Left renal cortex interstitium (tissue), 4 donors: Measurements from ENCODE around the gene INO80D. TPM values are rescaled to one million over a fixed set of nuclear protein-coding genes. Genes with fewer than 3 reads are reported as not detected.

Experiments used
- DNase-seq, 4 donors: peaks; one replicate each; pipeline ENCODE4 v3.0.0-alpha.2; 2013; ENCODE audit warnings: low read depth in 4 of 4, low spot score in 2 of 4, missing footprints in 1 of 4
- polyA plus RNA-seq, 4 donors: library from polyadenylated mRNA; unstranded; fragments of 120-200 nt; gene quantifications; one replicate each; pipeline ENCODE4 v1.2.1, GENCODE V29; 2013; ENCODE audit not compliant: insufficient read length in 4 of 4

Gene INO80D
- polyA plus RNA-seq, 4 donors = 7.8 to 13.0 (median 9.3) TPM

DNA sequence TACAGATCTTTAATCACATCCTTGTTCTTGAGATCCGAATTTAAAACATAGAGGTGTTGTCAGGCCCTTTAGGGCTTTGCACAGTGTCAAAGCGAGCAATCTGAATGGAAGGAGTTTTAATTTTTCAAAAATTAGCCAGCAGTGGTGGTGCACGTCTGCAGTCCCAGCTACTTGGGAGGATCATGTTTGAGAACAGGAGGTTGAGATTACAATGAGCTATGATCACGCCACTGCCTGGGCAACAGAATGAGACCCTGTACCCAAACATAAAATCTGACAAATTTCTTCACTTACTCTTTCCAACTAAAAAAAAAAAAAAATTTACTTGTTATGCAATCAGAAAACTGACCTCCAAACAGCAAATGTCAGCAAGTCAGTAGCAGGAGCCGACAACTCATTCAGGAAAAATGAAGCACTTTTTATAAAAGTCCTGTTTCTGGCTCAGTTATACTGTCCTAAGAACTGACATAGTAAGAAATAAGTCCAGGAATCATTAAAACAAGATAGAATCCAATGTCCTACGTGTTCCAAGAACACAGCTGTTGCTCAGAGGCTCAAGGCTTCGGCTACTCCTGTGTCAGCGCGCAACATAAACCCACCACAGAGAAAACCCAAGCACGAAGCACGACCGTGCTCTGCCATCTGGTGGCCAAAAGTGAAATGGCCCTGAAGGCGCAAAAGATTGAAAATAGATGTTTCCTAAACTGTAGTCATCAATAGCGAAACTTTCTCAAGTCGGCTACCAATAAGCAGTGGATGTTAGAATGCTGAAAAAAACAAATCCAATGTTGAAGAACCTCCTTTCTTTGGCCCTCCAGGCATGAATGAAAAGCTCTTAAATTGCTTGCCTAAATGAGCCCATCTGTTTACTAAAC, 138.1 kb downstream of the INO80D start:
- DNase-seq = peak; percentile 58 to 75 (median 62)

DNA sequence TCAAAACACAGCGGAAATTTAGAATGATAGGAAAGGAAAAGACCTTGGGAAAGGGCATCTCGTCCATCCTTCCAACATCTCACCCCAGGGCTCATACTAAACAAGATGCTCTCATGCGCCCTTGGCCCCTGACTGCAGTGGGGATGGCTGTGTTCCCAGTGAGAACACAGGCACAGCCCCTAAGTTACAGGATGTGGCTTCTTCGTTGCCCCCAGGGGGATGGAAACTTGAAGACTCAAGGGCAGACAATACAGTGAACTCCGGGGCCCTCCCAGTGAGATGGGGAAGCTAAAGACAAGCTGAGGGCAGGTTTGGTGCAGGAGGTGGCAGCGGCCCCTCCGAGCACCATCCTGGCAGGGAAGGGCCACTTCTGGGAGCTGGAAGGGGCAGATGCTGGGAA, 139.7 kb downstream of the INO80D start:
- no peak for DNase-seq

Other genes starting within 250 kb of the INO80D start
- 10 to 100 TPM; 61.0 to 81.6 (median 77.6) TPM for gene NDUFS1, start 73.3 kb upstream of the INO80D start, polyA plus RNA-seq
- 100 to 1,000 TPM; 580 to 667 (median 600) TPM for gene EEF1B2, start 73.7 kb upstream of the INO80D start, polyA plus RNA-seq
- gene ZDBF2, start 188.5 kb upstream of the INO80D start, polyA plus RNA-seq = 10 to 100 TPM in 2 of 4 donors, 1 to 10 TPM in 2; 9.1 to 13.8 (median 10.1) TPM